SK-N-SH treated with all-trans-retinoic acid at 6 μM for 48 hours (cell line): ENCODE data around the gene FBLIM1.

Source experiments
- ARNTL ChIP-seq: fragments of 450-650 bp; formaldehyde crosslinking; IDR thresholded peaks from 2 replicates; pipeline ENCODE4 v1.5.0; 2020; ENCODE audit warnings: low read depth, mild to moderate bottlenecking, moderate library complexity, borderline replicate concordance
- PPARA ChIP-seq: fragments of 250-450 bp; sonication (Bioruptor Pico); IDR thresholded peaks from 2 replicates; pipeline ENCODE4 v1.5.0; 2020; ENCODE audit warnings: mild to moderate bottlenecking, borderline replicate concordance
- RARB ChIP-seq: fragments of 250-450 bp; sonication (Bioruptor Pico); IDR thresholded peaks from 2 replicates; pipeline ENCODE4 v1.8.0; 2021; ENCODE audit warnings: mild to moderate bottlenecking, moderate library complexity
- TCF4 ChIP-seq: fragments of 250-450 bp; sonication (Bioruptor Pico); IDR thresholded peaks from 2 replicates; pipeline ENCODE4 v1.8.0; 2021; ENCODE audit warnings: mild to moderate bottlenecking, moderate library complexity, borderline replicate concordance
- TOX ChIP-seq: fragments of 250-450 bp; sonication (Bioruptor Pico); IDR thresholded peaks from 2 replicates; pipeline ENCODE4 v1.8.0; 2021; ENCODE audit warnings: mild to moderate bottlenecking, moderate library complexity, borderline replicate concordance
- ZC3H10 ChIP-seq: fragments of 250-450 bp; sonication (Bioruptor Pico); IDR thresholded peaks from 2 replicates; pipeline ENCODE4 v1.5.1; 2021; ENCODE audit warnings: mild to moderate bottlenecking, moderate library complexity
- ZFP3 ChIP-seq: fragments of 250-450 bp; sonication (Bioruptor Pico); IDR thresholded peaks from 2 replicates; pipeline ENCODE4 v1.5.0; 2020; ENCODE audit warnings: mild to moderate bottlenecking, moderate library complexity
- ZFP30 ChIP-seq: fragments of 450-650 bp; formaldehyde crosslinking; IDR thresholded peaks from 2 replicates; pipeline ENCODE4 v1.5.0; 2022; ENCODE audit warnings: mild to moderate bottlenecking, moderate library complexity
- ZNF70 ChIP-seq: fragments of 450-650 bp; formaldehyde crosslinking; IDR thresholded peaks from 2 replicates; pipeline ENCODE4 v1.5.0; 2020; ENCODE audit warnings: mild to moderate bottlenecking, moderate library complexity
- TF ChIP-seq, protein P1 (sequence below): fragments of 250-450 bp; sonication (Bioruptor Pico); IDR thresholded peaks from 2 replicates; pipeline ENCODE4 v1.5.0; 2020; ENCODE audit warnings: mild to moderate bottlenecking, moderate library complexity
- TF ChIP-seq, protein P2 (sequence below): fragments of 250-450 bp; sonication (Bioruptor Pico); IDR thresholded peaks from 2 replicates; pipeline ENCODE4 v1.8.0; 2020; ENCODE audit warnings: mild to moderate bottlenecking, moderate library complexity, borderline replicate concordance

DNA sequence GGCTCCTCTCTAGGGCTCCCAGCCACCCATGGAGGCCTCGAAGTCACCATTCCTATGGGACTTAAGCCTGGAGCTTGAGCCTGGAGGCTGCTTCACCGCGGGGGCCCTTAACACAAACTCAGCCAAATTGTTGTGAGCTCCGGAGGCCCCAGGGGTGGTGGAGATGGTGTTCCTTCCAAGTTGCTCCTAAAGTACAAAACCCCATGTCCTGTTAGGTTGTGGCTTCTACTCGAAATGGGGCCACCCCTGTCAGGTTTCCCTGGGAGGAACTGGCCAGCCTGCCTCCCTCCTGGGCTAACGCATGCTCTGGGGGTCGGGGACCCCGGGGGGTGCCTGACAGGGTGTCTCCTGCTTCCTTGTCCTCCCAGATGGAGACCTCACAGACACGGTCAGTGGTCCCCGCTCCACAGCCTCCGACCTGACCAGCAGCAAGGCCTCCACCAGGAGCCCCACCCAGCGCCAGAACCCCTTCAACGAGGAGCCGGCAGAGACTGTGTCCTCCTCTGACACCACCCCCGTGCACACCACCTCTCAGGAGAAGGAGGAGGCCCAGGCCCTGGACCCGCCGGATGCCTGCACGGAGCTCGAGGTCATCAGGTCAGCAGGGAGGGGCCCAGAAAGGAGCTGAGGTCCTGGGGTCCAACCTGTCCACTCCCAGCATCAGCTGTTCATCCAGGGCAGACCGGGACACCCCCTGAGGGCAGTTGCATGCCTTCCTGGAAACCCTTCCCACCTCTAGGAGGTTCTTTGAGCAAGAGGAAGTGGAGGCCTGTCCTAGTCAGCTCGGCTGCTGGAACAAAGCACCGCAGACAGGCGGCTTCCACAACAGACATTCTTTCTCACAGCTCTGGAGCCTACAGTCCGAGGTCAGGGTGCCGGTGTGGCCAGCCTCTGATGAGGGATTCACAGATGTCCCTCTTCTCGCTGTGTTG, 33.4 kb upstream of the FBLIM1 start:
- TF ChIP-seq ARNTL = no peak
- no peak for TF ChIP-seq ZFP30 (CRISPR knock-in tag)
- TF ChIP-seq ZC3H10 (CRISPR knock-in tag) = no peak
- TF ChIP-seq RARB (CRISPR knock-in tag) = no peak
- no peak for TF ChIP-seq TCF4 (CRISPR knock-in tag)
- no peak for TF ChIP-seq ZNF70
- TF ChIP-seq, protein P1, sequence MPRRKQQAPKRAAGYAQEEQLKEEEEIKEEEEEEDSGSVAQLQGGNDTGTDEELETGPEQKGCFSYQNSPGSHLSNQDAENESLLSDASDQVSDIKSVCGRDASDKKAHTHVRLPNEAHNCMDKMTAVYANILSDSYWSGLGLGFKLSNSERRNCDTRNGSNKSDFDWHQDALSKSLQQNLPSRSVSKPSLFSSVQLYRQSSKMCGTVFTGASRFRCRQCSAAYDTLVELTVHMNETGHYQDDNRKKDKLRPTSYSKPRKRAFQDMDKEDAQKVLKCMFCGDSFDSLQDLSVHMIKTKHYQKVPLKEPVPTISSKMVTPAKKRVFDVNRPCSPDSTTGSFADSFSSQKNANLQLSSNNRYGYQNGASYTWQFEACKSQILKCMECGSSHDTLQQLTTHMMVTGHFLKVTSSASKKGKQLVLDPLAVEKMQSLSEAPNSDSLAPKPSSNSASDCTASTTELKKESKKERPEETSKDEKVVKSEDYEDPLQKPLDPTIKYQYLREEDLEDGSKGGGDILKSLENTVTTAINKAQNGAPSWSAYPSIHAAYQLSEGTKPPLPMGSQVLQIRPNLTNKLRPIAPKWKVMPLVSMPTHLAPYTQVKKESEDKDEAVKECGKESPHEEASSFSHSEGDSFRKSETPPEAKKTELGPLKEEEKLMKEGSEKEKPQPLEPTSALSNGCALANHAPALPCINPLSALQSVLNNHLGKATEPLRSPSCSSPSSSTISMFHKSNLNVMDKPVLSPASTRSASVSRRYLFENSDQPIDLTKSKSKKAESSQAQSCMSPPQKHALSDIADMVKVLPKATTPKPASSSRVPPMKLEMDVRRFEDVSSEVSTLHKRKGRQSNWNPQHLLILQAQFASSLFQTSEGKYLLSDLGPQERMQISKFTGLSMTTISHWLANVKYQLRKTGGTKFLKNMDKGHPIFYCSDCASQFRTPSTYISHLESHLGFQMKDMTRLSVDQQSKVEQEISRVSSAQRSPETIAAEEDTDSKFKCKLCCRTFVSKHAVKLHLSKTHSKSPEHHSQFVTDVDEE = no peak
- no peak for TF ChIP-seq ZFP3 (CRISPR knock-in tag)
- TF ChIP-seq PPARA (CRISPR knock-in tag) = no peak
- no peak for TF ChIP-seq TOX
- TF ChIP-seq, protein P2, sequence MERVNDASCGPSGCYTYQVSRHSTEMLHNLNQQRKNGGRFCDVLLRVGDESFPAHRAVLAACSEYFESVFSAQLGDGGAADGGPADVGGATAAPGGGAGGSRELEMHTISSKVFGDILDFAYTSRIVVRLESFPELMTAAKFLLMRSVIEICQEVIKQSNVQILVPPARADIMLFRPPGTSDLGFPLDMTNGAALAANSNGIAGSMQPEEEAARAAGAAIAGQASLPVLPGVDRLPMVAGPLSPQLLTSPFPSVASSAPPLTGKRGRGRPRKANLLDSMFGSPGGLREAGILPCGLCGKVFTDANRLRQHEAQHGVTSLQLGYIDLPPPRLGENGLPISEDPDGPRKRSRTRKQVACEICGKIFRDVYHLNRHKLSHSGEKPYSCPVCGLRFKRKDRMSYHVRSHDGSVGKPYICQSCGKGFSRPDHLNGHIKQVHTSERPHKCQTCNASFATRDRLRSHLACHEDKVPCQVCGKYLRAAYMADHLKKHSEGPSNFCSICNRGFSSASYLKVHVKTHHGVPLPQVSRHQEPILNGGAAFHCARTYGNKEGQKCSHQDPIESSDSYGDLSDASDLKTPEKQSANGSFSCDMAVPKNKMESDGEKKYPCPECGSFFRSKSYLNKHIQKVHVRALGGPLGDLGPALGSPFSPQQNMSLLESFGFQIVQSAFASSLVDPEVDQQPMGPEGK (CRISPR knock-in tag) = no peak
